SU-DHL-6 (cell line): ENCODE data around the gene TRIM33.

Experiments
- EZH2phosphoT487 ChIP-seq: fragments of 200-600 bp; sonication (generic), shearing (Covaris generic); conservative IDR thresholded peaks from 2 replicates; pipeline ENCODE4 v1.6.1; 2018; ENCODE audit warnings: mild to moderate bottlenecking, antibody characterized with exemption, low read length, moderate library complexity, mixed read lengths
- TF ChIP-seq, protein P1 (sequence below): fragments of 200-600 bp; sonication (generic); IDR thresholded peaks from one replicate; pipeline ENCODE4 v1.5.1; 2017; ENCODE audit warnings: antibody characterized with exemption, mild to moderate bottlenecking, low read length, moderate library complexity; ENCODE audit not compliant: insufficient read depth, poor library complexity, severe bottlenecking

DNA sequence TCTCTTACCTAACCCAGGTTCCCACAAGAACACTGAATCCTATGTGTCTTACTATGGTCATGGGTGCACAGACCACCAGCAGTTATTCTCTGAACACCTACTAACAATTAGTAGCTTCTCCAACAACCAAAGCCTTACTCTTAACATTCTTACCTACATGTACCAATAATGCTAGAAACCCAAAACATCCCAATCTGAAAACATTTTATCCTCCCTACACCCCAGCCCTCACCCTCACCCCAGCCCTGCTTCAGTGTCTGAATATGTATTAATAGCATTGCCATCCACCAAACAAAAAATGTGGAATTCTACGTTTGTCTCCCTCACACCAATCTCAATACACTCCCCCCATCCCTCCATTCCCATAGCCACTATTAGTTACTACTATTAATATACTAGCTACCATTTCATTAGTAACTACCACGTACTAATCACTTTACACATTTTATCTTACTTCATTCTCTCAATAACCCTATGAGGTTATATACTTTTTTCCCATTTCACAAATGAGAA, 2.6 kb downstream of the TRIM33 start:
- TF ChIP-seq, protein P1, sequence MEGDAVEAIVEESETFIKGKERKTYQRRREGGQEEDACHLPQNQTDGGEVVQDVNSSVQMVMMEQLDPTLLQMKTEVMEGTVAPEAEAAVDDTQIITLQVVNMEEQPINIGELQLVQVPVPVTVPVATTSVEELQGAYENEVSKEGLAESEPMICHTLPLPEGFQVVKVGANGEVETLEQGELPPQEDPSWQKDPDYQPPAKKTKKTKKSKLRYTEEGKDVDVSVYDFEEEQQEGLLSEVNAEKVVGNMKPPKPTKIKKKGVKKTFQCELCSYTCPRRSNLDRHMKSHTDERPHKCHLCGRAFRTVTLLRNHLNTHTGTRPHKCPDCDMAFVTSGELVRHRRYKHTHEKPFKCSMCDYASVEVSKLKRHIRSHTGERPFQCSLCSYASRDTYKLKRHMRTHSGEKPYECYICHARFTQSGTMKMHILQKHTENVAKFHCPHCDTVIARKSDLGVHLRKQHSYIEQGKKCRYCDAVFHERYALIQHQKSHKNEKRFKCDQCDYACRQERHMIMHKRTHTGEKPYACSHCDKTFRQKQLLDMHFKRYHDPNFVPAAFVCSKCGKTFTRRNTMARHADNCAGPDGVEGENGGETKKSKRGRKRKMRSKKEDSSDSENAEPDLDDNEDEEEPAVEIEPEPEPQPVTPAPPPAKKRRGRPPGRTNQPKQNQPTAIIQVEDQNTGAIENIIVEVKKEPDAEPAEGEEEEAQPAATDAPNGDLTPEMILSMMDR: no peak
- TF ChIP-seq EZH2phosphoT487: no peak
